Measurements from ENCODE around the gene LIAS.
"Not testable (repeated sequence)": the region's sequence is repeated elsewhere in the genome, so short reads cannot be mapped to it uniquely, and the experiment has no call there.

LIAS gene

DNA sequence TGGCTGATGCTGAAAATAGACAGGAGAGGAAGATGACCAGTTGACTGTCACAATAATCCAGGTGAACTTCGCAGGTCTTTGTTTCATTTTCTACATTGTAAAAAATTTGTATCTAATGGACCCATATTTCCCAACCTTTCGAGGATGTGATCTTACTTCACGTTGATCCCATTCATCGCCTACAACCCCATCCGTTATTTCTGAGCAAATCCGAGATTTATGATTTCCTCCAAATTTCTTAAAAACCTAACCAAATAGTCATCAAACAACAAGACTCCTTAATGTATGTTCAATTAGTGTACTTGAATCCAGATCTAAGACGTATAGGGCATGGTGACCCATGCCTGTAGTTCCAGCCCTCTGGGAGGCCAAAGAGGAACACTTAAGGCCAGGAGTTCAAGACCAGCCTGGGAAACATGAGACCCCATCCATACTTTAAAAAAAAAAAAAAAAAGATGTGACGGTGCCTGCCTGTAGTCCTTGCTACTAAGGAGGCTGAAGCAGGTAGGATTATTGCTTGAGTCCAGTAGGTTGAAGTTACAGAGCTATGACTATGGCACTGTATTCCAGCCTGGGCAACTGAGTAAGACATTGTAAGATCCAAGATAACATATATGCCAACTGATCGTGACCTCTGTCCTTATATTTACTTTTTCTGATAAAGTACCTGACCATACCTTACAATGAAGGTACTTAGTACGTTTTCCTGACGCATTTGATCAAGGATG, 5.8 kb upstream of the LIAS start:
- no peak overlapping the region for H3K9ac ChIP-seq (ENCODE audit: low read depth in 1 of 2, low read length in 2 of 2)
- H3K9me3 ChIP-seq (ENCODE audit: control insufficient read depth in 2 of 2, low read length in 2 of 2) = no peaks in the 10 kb centered on the region
- H3K4me1 ChIP-seq (ENCODE audit: control insufficient read depth in 2 of 2, insufficient read depth in 2 of 2, low read length in 2 of 2) = peaks cover 9 to 16% of the 10 kb centered on the region in 2 donors
- no peak overlapping the region for H3K4me3 ChIP-seq (ENCODE audit: low read length in 2 of 2)
- H3K27ac ChIP-seq (ENCODE audit: low read depth in 2 of 2, low read length in 2 of 2) = no peak overlapping the region
- peaks cover 54% of the 10 kb centered on the region in 2 donors for H3K36me3 ChIP-seq (ENCODE audit: control insufficient read depth in 2 of 2, insufficient read depth in 2 of 2, low read length in 2 of 2)
- no peaks in the 10 kb centered on the region for H3K27me3 ChIP-seq (ENCODE audit: control insufficient read depth in 2 of 2, insufficient read depth in 2 of 2, low read length in 2 of 2)

- no peaks in the 10 kb centered on the region for H3K27me3 ChIP-seq (ENCODE audit: control insufficient read depth in 2 of 2, insufficient read depth in 2 of 2, low read length in 2 of 2)
Observed at GRCh38 chr4:39453738-39454137, 5.1 kb upstream of the LIAS start.

DNA sequence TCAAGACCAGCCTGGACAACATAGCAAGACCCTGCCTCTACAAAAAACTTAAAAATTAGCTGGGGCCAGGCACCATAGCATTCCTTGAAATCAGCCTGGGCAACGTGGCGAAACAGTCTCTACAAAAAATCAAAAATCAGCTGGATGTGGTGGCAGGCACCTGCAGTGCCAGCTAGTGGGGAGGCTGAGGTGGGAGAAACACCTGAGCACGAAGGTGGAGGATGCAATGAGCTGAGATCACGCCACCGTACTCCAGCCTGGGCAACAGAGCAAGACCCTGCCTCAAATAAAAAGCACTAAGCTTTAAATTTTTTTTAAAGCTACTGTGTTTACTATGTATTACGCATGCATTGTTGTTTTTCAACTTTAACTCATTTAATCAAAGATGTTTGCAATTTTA, 3.4 kb upstream of the LIAS start:
- no peaks in the 10 kb centered on the region for H3K9me3 ChIP-seq (ENCODE audit: control insufficient read depth in 2 of 2, low read length in 2 of 2)
- peaks cover 54% of the 10 kb centered on the region in 2 donors for H3K36me3 ChIP-seq (ENCODE audit: control insufficient read depth in 2 of 2, insufficient read depth in 2 of 2, low read length in 2 of 2)
- H3K4me1 ChIP-seq (ENCODE audit: control insufficient read depth in 2 of 2, insufficient read depth in 2 of 2, low read length in 2 of 2) = peaks cover 13 to 20% of the 10 kb centered on the region in 2 donors
- H3K27me3 ChIP-seq (ENCODE audit: control insufficient read depth in 2 of 2, insufficient read depth in 2 of 2, low read length in 2 of 2) = no peaks in the 10 kb centered on the region
- no peak overlapping the region for H3K9ac ChIP-seq (ENCODE audit: low read depth in 1 of 2, low read length in 2 of 2)
- no peak overlapping the region for H3K27ac ChIP-seq (ENCODE audit: low read depth in 2 of 2, low read length in 2 of 2)
- H3K4me3 ChIP-seq (ENCODE audit: low read length in 2 of 2) = no peak overlapping the region

More at GRCh38 chr4:39453738-39454137, 5.1 kb upstream of the LIAS start:
- Histone ChIP-seq H3K9ac (ENCODE audit: low read depth in 1 of 2, low read length in 2 of 2) (no peak overlapping the region), H3K36me3 (ENCODE audit: control insufficient read depth in 2 of 2, insufficient read depth in 2 of 2, low read length in 2 of 2) (peaks cover 54% of the 10 kb centered on the region in 2 donors), H3K9me3 (ENCODE audit: control insufficient read depth in 2 of 2, low read length in 2 of 2) (no peaks in the 10 kb centered on the region), H3K4me3 (ENCODE audit: low read length in 2 of 2) (no peak overlapping the region), H3K4me1 (ENCODE audit: control insufficient read depth in 2 of 2, insufficient read depth in 2 of 2, low read length in 2 of 2) (peaks cover 9 to 18% of the 10 kb centered on the region in 2 donors), H3K27ac (ENCODE audit: low read depth in 2 of 2, low read length in 2 of 2) (no peak overlapping the region)

DNA sequence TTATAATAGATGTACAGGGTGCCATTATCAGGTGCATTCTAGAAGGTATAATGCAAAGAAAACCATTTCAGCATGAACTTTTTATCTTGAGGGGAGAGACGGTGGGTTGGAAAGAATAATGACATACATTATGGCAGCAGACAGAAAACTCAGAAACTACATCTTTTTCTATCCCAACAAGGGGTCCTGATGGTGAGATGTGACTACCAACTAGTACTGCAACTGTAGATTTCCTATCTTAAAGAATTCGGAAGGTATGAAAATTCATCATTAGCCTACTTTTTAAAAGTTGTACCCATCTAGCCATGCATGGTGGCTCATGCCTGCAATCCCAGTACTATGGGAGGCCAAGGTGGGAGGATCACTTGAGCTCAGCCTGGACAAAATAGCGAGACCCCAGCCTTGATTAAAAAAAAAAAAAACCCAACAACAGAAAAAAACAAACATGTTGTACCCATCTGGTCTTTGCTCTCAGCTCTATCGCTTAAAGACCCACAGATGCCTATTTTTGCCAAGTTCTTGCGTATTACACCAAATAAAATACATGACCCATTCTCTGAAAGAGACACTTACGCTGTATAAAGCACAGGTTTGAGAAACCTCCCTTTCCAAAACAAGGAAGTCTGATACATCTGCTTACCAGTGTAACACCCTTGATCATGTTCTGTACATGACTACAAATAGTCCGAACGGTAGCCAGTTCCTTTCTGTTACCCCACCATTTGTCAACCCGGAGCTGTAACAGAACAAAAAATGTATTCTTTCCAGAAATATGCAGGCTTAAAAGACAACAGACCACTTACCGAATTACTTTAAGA, 1.7 kb upstream of the LIAS start:
- no peak overlapping the region for H3K27ac ChIP-seq (ENCODE audit: low read depth in 2 of 2, low read length in 2 of 2)
- peaks cover 43 to 44% of the 10 kb centered on the region in 2 donors for H3K36me3 ChIP-seq (ENCODE audit: control insufficient read depth in 2 of 2, insufficient read depth in 2 of 2, low read length in 2 of 2)
- no peaks in the 10 kb centered on the region for H3K9me3 ChIP-seq (ENCODE audit: control insufficient read depth in 2 of 2, low read length in 2 of 2)
- H3K27me3 ChIP-seq (ENCODE audit: control insufficient read depth in 2 of 2, insufficient read depth in 2 of 2, low read length in 2 of 2) = no peaks in the 10 kb centered on the region
- peak overlapping the region; percentile 93 to 97 for H3K9ac ChIP-seq (ENCODE audit: low read depth in 1 of 2, low read length in 2 of 2)
- peaks cover 15 to 20% of the 10 kb centered on the region in 2 donors for H3K4me1 ChIP-seq (ENCODE audit: control insufficient read depth in 2 of 2, insufficient read depth in 2 of 2, low read length in 2 of 2)
- peak overlapping the region; percentile 88 to 97 for H3K4me3 ChIP-seq (ENCODE audit: low read length in 2 of 2)

GRCh38 chr4:39458161-39458504, 723 bp upstream of the LIAS start:
- peak overlapping the region; percentile 93 to 97 for H3K9ac ChIP-seq (ENCODE audit: low read depth in 1 of 2, low read length in 2 of 2)
- H3K4me3 ChIP-seq (ENCODE audit: low read length in 2 of 2) = peak overlapping the region; percentile 88 to 97
- H3K27me3 ChIP-seq (ENCODE audit: control insufficient read depth in 2 of 2, insufficient read depth in 2 of 2, low read length in 2 of 2); H3K9me3 ChIP-seq (ENCODE audit: control insufficient read depth in 2 of 2, low read length in 2 of 2): not testable (repeated sequence)
- peak overlapping the region; percentile 97 to 99 for H3K27ac ChIP-seq (ENCODE audit: low read depth in 2 of 2, low read length in 2 of 2)
- H3K36me3 ChIP-seq (ENCODE audit: control insufficient read depth in 2 of 2, insufficient read depth in 2 of 2, low read length in 2 of 2) = peaks cover 34 to 36% of the 10 kb centered on the region in 2 donors
- H3K4me1 ChIP-seq (ENCODE audit: control insufficient read depth in 2 of 2, insufficient read depth in 2 of 2, low read length in 2 of 2) = peaks cover 15 to 20% of the 10 kb centered on the region in 2 donors

DNA sequence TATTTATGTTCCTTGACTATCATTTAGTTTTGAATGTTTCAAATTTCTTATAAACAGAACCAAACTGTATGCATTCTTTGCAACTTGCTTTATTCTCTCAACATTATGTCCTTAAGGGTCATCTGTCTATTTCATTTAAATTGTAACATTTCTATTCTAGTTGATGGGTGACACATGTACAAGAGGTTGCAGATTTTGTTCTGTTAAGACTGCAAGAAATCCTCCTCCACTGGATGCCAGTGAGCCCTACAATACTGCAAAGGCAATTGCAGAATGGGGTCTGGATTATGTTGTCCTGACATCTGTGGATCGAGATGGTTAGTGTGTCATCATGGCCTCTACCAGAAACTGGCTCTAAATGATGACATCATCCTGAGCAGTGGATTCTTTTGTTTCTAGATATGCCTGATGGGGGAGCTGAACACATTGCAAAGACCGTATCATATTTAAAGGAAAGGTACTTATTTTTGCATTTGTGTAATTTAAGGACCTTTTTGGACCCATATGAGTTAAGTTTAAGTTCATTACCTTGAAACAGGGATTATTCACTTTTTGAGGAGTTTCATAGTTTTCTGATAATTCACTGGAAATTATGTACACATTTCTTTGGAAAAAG, 6.1 kb downstream of the LIAS start:
- peaks cover 14 to 19% of the 10 kb centered on the region in 2 donors for H3K36me3 ChIP-seq (ENCODE audit: control insufficient read depth in 2 of 2, insufficient read depth in 2 of 2, low read length in 2 of 2)
- no peaks in the 10 kb centered on the region for H3K9me3 ChIP-seq (ENCODE audit: control insufficient read depth in 2 of 2, low read length in 2 of 2)
- H3K4me1 ChIP-seq (ENCODE audit: control insufficient read depth in 2 of 2, insufficient read depth in 2 of 2, low read length in 2 of 2) = peaks cover 3 to 7% of the 10 kb centered on the region in 2 donors
- no peak overlapping the region for H3K9ac ChIP-seq (ENCODE audit: low read depth in 1 of 2, low read length in 2 of 2)
- H3K27me3 ChIP-seq (ENCODE audit: control insufficient read depth in 2 of 2, insufficient read depth in 2 of 2, low read length in 2 of 2) = no peaks in the 10 kb centered on the region
- H3K4me3 ChIP-seq (ENCODE audit: low read length in 2 of 2) = no peak overlapping the region
- no peak overlapping the region for H3K27ac ChIP-seq (ENCODE audit: low read depth in 2 of 2, low read length in 2 of 2)

- Histone ChIP-seq H3K4me1 (ENCODE audit: control insufficient read depth in 2 of 2, insufficient read depth in 2 of 2, low read length in 2 of 2) (peaks cover 0 to 7% of the 10 kb centered on the region in 2 donors), H3K4me3 (ENCODE audit: low read length in 2 of 2) (no peak overlapping the region), H3K27ac (ENCODE audit: low read depth in 2 of 2, low read length in 2 of 2) (no peak overlapping the region), H3K36me3 (ENCODE audit: control insufficient read depth in 2 of 2, insufficient read depth in 2 of 2, low read length in 2 of 2) (peaks cover 14 to 23% of the 10 kb centered on the region in 2 donors), H3K9me3 (ENCODE audit: control insufficient read depth in 2 of 2, low read length in 2 of 2) (no peaks in the 10 kb centered on the region), H3K9ac (ENCODE audit: low read depth in 1 of 2, low read length in 2 of 2) (no peak overlapping the region), H3K27me3 (ENCODE audit: control insufficient read depth in 2 of 2, insufficient read depth in 2 of 2, low read length in 2 of 2) (no peaks in the 10 kb centered on the region)
Observed at GRCh38 chr4:39466747-39467146, 7.9 kb downstream of the LIAS start.

DNA sequence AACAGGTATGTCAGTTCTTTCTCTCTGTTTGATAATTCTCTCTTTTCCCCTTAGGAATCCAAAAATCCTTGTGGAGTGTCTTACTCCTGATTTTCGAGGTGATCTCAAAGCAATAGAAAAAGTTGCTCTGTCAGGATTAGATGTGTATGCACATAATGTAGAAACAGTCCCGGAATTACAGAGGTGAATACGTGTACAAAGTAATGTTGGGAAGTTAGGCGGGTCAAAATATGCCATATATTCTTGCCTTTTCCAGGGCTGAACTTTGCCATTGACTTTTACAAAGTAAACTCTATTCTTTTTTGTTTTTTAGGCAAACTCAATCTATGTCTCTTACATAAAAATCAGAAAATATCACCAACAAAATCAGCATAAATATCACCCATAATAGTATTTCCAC, 8.6 kb downstream of the LIAS start:
- Histone ChIP-seq H3K27me3 (ENCODE audit: control insufficient read depth in 2 of 2, insufficient read depth in 2 of 2, low read length in 2 of 2) (no peaks in the 10 kb centered on the region), H3K27ac (ENCODE audit: low read depth in 2 of 2, low read length in 2 of 2) (no peak overlapping the region)

GRCh38 chr4:39469429-39470077, 10.7 kb downstream of the LIAS start:
- no peak overlapping the region for H3K27ac ChIP-seq (ENCODE audit: low read depth in 2 of 2, low read length in 2 of 2)

More for the DNA sequence above, 8.6 kb downstream of the LIAS start:
- Histone ChIP-seq H3K4me1 (ENCODE audit: control insufficient read depth in 2 of 2, insufficient read depth in 2 of 2, low read length in 2 of 2) (peaks cover 0 to 7% of the 10 kb centered on the region in 2 donors), H3K4me3 (ENCODE audit: low read length in 2 of 2) (no peak overlapping the region), H3K9me3 (ENCODE audit: control insufficient read depth in 2 of 2, low read length in 2 of 2) (no peaks in the 10 kb centered on the region), H3K36me3 (ENCODE audit: control insufficient read depth in 2 of 2, insufficient read depth in 2 of 2, low read length in 2 of 2) (peaks cover 18 to 24% of the 10 kb centered on the region in 2 donors), H3K9ac (ENCODE audit: low read depth in 1 of 2, low read length in 2 of 2) (no peak overlapping the region)

More at GRCh38 chr4:39469429-39470077, 10.7 kb downstream of the LIAS start:
- H3K9ac ChIP-seq (ENCODE audit: low read depth in 1 of 2, low read length in 2 of 2) = peak overlapping the region in 1 of 2 donors; percentile 27
- H3K4me1 ChIP-seq (ENCODE audit: control insufficient read depth in 2 of 2, insufficient read depth in 2 of 2, low read length in 2 of 2) = peaks cover 0 to 7% of the 10 kb centered on the region in 2 donors
- no peaks in the 10 kb centered on the region for H3K27me3 ChIP-seq (ENCODE audit: control insufficient read depth in 2 of 2, insufficient read depth in 2 of 2, low read length in 2 of 2)
- H3K36me3 ChIP-seq (ENCODE audit: control insufficient read depth in 2 of 2, insufficient read depth in 2 of 2, low read length in 2 of 2) = peaks cover 18 to 19% of the 10 kb centered on the region in 2 donors
- H3K9me3 ChIP-seq (ENCODE audit: control insufficient read depth in 2 of 2, low read length in 2 of 2) = no peaks in the 10 kb centered on the region
- H3K4me3 ChIP-seq (ENCODE audit: low read length in 2 of 2) = no peak overlapping the region
